DMS 273 (cell line): ENCODE results near the gene TEK.
"Not testable (repeated sequence)": the region's sequence is repeated elsewhere in the genome, so short reads cannot be mapped to it uniquely, and the experiment has no call there.

Experiments used
- DNase-seq: peaks from one replicate; lab custom pipeline; 2025; ENCODE audit not compliant: unreplicated experiment; lab: John Stamatoyannopoulos, UW

The TEK gene

GRCh38 chr9:27108981-27109541 lies at the start of gene TEK:
TEK (plus strand) TSS chr9:27109225; CDS start chr9:27109591, 366 bp downstream.
- no peak for DNase-seq

GRCh38 chr9:27059412-27059811 lies 49.6 kb upstream of the TEK start:
- no peak for DNase-seq

- no peak for DNase-seq
Observed at GRCh38 chr9:27059907-27060306, 49.1 kb upstream of the TEK start.

GRCh38 chr9:27065288-27065687 lies 43.7 kb upstream of the TEK start:
- no peak for DNase-seq

- no peak for DNase-seq
Observed at GRCh38 chr9:27073841-27074728, 34.9 kb upstream of the TEK start.

GRCh38 chr9:27078685-27079084 lies 30.3 kb upstream of the TEK start:
- no peak for DNase-seq

GRCh38 chr9:27085456-27085855 lies 23.6 kb upstream of the TEK start:
- no peak for DNase-seq

- no peak for DNase-seq
Observed at GRCh38 chr9:27086818-27087680, 22.0 kb upstream of the TEK start.

GRCh38 chr9:27088981-27089380 lies 20.0 kb upstream of the TEK start:
- DNase-seq, result no peak

- no peak for DNase-seq
Observed at GRCh38 chr9:27089706-27090105, 19.3 kb upstream of the TEK start.

GRCh38 chr9:27090231-27090630 lies 18.8 kb upstream of the TEK start:
- DNase-seq, result no peak

GRCh38 chr9:27090711-27091110 lies 18.3 kb upstream of the TEK start:
- no peak for DNase-seq

GRCh38 chr9:27092496-27092895 lies 16.5 kb upstream of the TEK start:
- not testable (repeated sequence) for DNase-seq

- DNase-seq, result not testable (repeated sequence)
Observed at GRCh38 chr9:27093384-27094067, 15.5 kb upstream of the TEK start.

- DNase-seq, result no peak
Observed at GRCh38 chr9:27094640-27095298, 14.3 kb upstream of the TEK start.

GRCh38 chr9:27107241-27107640 lies 1.8 kb upstream of the TEK start:
- DNase-seq, result no peak

GRCh38 chr9:27109621-27110020 lies 596 bp downstream of the TEK start:
- no peak for DNase-seq

GRCh38 chr9:27110181-27110580 lies 1.2 kb downstream of the TEK start:
- no peak for DNase-seq

- no peak for DNase-seq
Observed at GRCh38 chr9:27112235-27112634, 3.2 kb downstream of the TEK start.

- DNase-seq, result no peak
Observed at GRCh38 chr9:27117489-27118135, 8.6 kb downstream of the TEK start.
